OCI-LY3 (cell line): ENCODE data around the gene KRTAP4-16.

Source experiments
- CTCF ChIP-seq: fragments of 200-600, 300-600 bp; sonication (generic); IDR thresholded peaks from 2 replicates; pipeline ENCODE4 v1.5.1; 2014; ENCODE audit warnings: antibody characterized with exemption, low read length, low read depth
- EZH2phosphoT487 ChIP-seq: fragments of 200-600 bp; shearing (Covaris generic); IDR thresholded peaks from 2 replicates; pipeline ENCODE4 v1.6.1; 2018; ENCODE audit warnings: antibody characterized with exemption, mixed run types, low read depth

DNA sequence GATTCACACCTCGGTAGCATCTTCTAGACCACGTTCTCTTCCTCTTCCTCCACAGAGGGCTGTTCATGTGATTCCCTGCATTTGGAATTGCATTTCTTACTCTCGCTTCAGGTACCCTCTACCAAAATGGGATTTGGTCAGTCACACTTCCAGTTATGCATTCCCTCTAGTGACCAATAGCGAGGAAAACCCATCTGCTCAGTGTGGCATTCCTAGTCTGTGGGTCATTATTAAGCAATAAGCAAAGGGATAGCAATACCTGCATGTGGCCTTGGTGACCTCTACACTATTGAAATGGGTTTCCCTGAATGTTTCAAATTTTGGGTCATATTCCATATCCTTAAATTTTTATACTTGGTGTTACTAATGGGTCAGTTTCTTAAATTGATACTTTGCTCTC lies 48.0 kb upstream of the KRTAP4-16 start:
- TF ChIP-seq EZH2phosphoT487 (no peak), CTCF (no peak)
